Progenitor cell of endocrine pancreas (in vitro differentiated cells): ENCODE data around the gene PIK3AP1. TPM values are rescaled to one million over a fixed set of nuclear protein-coding genes. Genes with fewer than 3 reads are reported as not detected.
"Not testable (repeated sequence)": the region's sequence is repeated elsewhere in the genome, so short reads cannot be mapped to it uniquely, and the experiment has no call there.

Source experiments
- DNase-seq: peaks from one replicate; pipeline ENCODE4 v3.0.0; 2021; ENCODE audit warnings: low spot score; ENCODE audit not compliant: unreplicated experiment
- H3K27ac Mint-ChIP-seq: 2 replicates; pipeline ENCODE4 v1.8.0; 2021; ENCODE audit warnings: mild to moderate bottlenecking, moderate library complexity, mixed read lengths
- H3K27me3 Mint-ChIP-seq: 2 replicates; pipeline ENCODE4 v1.8.0; 2021; ENCODE audit warnings: mixed read lengths
- H3K36me3 Mint-ChIP-seq: 2 replicates; pipeline ENCODE4 v1.8.0; 2022; ENCODE audit warnings: mixed read lengths; ENCODE audit not compliant: insufficient read depth
- H3K4me1 Mint-ChIP-seq: 2 replicates; pipeline ENCODE4 v1.8.0; 2021; ENCODE audit warnings: low read depth, mixed read lengths
- H3K4me3 Mint-ChIP-seq: 2 replicates; pipeline ENCODE4 v1.8.0; 2021; ENCODE audit warnings: low read depth, mild to moderate bottlenecking, moderate library complexity, mixed read lengths
- H3K9me3 Mint-ChIP-seq: 2 replicates; pipeline ENCODE4 v1.8.0; 2021; ENCODE audit warnings: low read depth, mixed read lengths
- total RNA-seq: library from RNA; stranded (reverse); gene quantifications from 2 replicates; pipeline ENCODE4 v1.2.1, GENCODE V29; 2021
- TF ChIP-seq, protein P1 (sequence below): fragments of 200-600 bp; sonication (generic); IDR thresholded peaks from one replicate; pipeline ENCODE4 v1.5.0; 2021; ENCODE audit warnings: antibody characterized with exemption, mild to moderate bottlenecking; ENCODE audit not compliant: unreplicated experiment

The PIK3AP1 gene
- total RNA-seq, 1 donor from 2014 or later, result 40.0 TPM

DNA sequence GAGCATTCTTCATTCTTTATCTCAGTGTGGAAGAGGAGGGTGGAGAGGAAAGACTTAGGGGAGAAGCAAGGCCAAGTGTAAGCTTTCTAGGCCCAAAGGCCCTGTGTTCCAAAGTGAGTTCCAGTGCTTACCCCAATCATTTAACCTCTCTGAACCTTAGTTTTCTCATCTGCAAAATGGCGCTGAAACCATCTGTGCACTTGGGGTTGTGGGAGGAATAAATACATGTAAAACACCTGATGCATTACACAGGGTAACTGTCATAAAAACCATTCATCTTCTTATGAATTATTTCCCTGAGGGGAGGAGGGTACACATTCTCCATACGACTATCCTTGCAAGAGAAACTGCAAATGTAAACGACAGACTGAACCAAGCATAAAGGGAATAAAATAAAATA lies 19.0 kb downstream of the PIK3AP1 start:
- H3K4me1 Mint-ChIP-seq, result no peaks in the 10 kb centered on the region
- no peak overlapping the region for H3K4me3 Mint-ChIP-seq
- no peaks in the 10 kb centered on the region for H3K9me3 Mint-ChIP-seq
- no peak overlapping the region for H3K27ac Mint-ChIP-seq
- H3K27me3 Mint-ChIP-seq, result no peaks in the 10 kb centered on the region
- no peak for DNase-seq
- TF ChIP-seq, protein P1, sequence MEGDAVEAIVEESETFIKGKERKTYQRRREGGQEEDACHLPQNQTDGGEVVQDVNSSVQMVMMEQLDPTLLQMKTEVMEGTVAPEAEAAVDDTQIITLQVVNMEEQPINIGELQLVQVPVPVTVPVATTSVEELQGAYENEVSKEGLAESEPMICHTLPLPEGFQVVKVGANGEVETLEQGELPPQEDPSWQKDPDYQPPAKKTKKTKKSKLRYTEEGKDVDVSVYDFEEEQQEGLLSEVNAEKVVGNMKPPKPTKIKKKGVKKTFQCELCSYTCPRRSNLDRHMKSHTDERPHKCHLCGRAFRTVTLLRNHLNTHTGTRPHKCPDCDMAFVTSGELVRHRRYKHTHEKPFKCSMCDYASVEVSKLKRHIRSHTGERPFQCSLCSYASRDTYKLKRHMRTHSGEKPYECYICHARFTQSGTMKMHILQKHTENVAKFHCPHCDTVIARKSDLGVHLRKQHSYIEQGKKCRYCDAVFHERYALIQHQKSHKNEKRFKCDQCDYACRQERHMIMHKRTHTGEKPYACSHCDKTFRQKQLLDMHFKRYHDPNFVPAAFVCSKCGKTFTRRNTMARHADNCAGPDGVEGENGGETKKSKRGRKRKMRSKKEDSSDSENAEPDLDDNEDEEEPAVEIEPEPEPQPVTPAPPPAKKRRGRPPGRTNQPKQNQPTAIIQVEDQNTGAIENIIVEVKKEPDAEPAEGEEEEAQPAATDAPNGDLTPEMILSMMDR, result no peak
- H3K36me3 Mint-ChIP-seq, result peaks cover 13% of the 10 kb centered on the region

DNA sequence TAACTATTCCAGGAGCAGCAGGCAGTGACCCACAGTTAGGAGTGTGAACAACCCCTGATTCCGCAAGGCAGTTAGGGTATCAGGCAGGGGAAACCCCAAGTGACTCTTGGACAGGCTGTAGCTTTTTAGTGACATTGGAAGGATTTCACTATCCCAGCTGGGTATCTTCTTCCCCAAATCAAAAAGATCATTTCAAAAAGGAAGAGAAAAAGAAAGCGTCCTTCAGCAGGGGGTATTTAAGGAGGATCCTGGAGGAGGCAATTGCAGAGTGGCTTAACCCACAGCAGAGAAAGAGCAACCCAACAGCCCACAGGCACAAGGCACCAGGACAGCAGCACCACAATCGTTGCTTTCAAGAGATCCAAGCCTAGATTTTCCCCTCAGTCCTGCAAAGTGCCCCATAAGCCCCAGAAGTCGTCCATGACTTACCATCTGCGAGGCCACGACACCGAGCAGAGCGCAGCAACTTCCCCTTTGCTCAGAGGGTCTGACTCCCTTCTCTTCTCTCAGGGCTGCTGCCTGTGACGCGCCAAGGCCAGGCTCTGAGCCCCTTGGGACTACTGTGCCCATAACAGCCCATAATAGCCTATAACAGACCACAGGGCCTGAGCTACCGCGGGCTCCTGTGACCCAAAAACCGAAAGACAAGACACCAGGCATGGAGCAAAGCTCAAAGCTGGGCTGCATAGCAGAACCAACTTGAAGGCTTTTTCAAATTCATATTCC lies 19.8 kb downstream of the PIK3AP1 start:
- no peak overlapping the region for H3K27ac Mint-ChIP-seq
- H3K4me3 Mint-ChIP-seq, result no peak overlapping the region
- no peaks in the 10 kb centered on the region for H3K27me3 Mint-ChIP-seq
- peaks cover 13% of the 10 kb centered on the region for H3K36me3 Mint-ChIP-seq
- TF ChIP-seq, protein P1, result no peak
- no peak for DNase-seq
- no peaks in the 10 kb centered on the region for H3K4me1 Mint-ChIP-seq
- H3K9me3 Mint-ChIP-seq, result no peaks in the 10 kb centered on the region

DNA sequence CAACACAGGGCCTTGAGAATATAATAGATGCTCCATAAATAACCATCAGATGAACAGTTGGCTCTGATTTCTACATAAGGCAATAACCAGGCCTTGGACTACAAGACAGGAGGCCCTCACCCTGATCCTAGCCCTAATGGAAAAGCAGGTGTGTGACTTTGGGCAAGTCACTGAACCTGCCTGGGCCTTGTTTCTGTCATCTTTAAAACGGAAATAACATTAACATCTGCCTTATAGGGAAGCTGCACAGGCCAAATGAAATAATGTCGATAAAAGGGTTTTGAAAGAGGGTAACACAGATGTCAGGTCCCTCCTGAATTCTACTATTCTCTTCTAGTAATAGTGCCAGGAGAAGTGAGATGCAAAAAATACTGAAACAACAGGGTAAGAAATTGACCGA lies 20.7 kb downstream of the PIK3AP1 start:
- Mint-ChIP-seq H3K36me3 (peaks cover 13% of the 10 kb centered on the region), H3K4me3 (no peak overlapping the region), H3K27me3 (no peaks in the 10 kb centered on the region), H3K9me3 (no peaks in the 10 kb centered on the region), H3K4me1 (no peaks in the 10 kb centered on the region), H3K27ac (no peak overlapping the region)
- DNase-seq, result no peak
- TF ChIP-seq, protein P1, result no peak

DNA sequence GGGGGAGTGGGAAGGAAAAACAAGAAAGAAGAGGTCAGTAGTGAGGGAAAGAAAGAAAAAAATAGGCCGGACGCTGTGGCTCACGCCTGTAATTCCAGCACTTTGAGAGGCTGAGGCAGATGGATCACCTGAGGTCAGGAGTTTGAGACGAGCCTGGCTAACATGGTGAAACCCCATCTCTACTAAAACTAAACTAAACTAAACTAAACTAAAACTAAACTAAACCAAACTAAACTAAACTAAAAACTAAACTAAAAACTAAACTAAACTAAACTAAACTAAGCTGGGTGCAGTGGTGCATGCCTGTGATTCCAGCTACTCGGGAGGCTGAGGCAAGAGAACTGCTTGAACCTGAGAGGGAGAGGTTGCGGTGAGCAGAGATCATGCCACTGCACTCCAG lies 22.0 kb downstream of the PIK3AP1 start:
- not testable (repeated sequence) for H3K9me3 Mint-ChIP-seq, DNase-seq, H3K4me1 Mint-ChIP-seq, H3K4me3 Mint-ChIP-seq, H3K27ac Mint-ChIP-seq, H3K27me3 Mint-ChIP-seq
- peaks cover 11% of the 10 kb centered on the region for H3K36me3 Mint-ChIP-seq

DNA sequence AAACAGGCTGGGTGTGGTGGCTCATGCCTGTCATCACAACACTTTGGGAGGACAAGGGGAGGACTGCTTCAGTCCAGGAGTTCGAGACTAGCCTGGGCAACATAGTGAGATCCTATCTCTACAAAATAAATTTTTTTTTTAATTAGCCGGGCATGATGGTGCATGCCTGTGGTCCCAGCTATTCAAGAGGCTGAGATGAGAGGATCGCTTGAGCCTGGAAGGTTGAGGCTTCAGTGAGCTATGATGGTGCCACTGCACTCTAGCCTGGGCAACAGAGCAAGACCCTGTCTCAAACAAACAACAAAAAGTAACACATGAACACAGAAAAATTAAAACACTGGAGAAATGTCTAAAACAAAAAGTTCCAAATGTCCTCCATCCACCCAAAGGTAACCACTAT lies 22.9 kb downstream of the PIK3AP1 start:
- Mint-ChIP-seq H3K36me3 (peaks cover 11% of the 10 kb centered on the region), H3K27me3 (no peaks in the 10 kb centered on the region), H3K9me3 (no peaks in the 10 kb centered on the region), H3K27ac (no peak overlapping the region), H3K4me3 (no peak overlapping the region), H3K4me1 (no peaks in the 10 kb centered on the region)
- DNase-seq, result no peak
- TF ChIP-seq, protein P1, result no peak

DNA sequence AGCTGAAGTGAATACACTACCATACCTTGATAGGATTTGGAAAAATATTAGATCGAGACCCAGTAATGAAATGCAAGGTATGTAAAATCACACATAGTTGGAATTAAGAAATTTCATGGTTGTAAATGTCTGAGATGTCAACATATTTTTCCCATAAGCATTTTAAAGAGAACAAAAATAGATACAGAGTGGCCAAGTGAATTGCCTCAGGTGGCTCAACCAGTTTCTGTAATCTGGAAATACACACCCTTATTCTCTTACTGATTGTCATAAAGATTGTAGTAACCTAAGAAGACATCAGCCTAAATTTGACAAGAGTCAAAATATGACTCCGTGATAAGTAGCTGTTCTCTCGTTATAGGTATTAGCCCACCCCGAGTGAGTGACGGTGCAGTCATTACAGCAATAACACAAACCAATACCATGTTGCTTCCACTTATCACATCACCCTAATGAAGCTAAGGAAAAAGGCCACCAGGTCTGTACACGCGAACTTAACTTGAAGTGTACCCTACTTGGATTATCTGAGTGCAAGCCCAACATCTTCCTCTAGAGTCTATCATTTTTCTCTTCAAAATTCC lies 23.4 kb downstream of the PIK3AP1 start:
- H3K4me1 Mint-ChIP-seq, result no peaks in the 10 kb centered on the region
- DNase-seq, result no peak
- H3K36me3 Mint-ChIP-seq, result peaks cover 10% of the 10 kb centered on the region
- H3K27ac Mint-ChIP-seq, result no peak overlapping the region
- TF ChIP-seq, protein P1, result no peak
- H3K4me3 Mint-ChIP-seq, result no peak overlapping the region
- no peaks in the 10 kb centered on the region for H3K9me3 Mint-ChIP-seq
- H3K27me3 Mint-ChIP-seq, result no peaks in the 10 kb centered on the region
